GM12872 (cell line): ENCODE measurements around the gene AK5.

Experiments used
- TF ChIP-seq, protein P1 (sequence below): IDR thresholded peaks from 3 replicates; pipeline ENCODE4 v1.5.1; 2011; ENCODE audit warnings: low read depth, mild to moderate bottlenecking, low read length, moderate library complexity; ENCODE audit not compliant: insufficient read depth

Gene AK5

DNA sequence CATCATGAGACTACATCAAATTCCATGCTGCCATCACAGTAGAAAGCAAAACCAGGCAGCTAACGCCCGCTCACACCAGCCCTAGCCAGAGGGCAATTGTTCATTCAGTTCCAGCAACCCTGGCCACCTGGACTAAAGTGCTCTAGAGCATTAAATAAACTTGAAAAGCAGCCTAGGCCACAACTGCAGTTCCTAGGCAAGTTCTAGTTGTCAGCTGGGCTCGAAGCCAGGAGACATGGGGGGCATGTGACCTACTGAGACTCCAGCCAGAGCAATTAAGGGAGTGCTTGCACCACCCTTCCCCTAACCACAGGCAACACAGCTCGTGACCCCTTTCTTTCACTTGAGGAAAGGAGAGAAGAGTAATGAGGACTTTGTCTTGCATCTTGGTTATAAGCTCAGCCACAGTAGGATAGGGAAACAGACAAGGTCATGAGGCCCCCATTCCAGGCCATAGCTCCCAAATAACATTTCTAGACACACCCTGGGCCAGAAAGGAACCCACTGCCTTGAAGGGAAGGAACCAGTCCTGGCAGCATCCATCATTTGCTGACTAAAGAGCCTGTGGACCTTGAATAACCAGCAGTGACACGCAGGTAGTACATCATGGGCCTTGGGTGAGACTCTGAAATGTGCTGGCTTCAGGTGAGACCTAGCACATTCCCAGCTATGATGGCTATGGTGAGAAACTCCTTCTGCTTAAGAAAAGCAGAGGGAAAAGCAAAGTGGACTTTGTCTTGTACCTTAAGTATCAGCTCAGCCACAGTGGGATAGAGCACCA, 323.6 kb downstream of the AK5 start:
- TF ChIP-seq, protein P1, sequence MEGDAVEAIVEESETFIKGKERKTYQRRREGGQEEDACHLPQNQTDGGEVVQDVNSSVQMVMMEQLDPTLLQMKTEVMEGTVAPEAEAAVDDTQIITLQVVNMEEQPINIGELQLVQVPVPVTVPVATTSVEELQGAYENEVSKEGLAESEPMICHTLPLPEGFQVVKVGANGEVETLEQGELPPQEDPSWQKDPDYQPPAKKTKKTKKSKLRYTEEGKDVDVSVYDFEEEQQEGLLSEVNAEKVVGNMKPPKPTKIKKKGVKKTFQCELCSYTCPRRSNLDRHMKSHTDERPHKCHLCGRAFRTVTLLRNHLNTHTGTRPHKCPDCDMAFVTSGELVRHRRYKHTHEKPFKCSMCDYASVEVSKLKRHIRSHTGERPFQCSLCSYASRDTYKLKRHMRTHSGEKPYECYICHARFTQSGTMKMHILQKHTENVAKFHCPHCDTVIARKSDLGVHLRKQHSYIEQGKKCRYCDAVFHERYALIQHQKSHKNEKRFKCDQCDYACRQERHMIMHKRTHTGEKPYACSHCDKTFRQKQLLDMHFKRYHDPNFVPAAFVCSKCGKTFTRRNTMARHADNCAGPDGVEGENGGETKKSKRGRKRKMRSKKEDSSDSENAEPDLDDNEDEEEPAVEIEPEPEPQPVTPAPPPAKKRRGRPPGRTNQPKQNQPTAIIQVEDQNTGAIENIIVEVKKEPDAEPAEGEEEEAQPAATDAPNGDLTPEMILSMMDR: no peak

DNA sequence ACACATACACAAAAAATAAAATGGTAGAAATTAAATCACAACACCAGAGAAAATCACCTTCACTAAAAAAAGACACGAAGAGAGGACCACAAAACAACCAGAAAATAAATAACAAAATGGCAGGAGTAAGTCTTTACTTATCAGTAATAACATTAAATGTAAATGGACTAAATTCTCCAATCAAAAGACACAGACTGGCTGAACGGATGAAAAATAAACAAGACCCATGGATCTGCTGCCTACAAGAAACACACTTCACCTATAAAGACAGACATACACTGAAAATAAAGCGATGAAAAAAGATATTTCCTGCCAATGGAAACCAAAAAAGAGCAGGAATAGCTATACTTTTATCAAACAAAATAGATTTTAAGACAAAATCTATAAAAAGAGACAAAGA, 327.1 kb downstream of the AK5 start:
- TF ChIP-seq, protein P1: no peak
